Measurements from ENCODE around the gene WBP1L.
"Not testable (repeated sequence)": the region's sequence is repeated elsewhere in the genome, so short reads cannot be mapped to it uniquely, and the experiment has no call there.

The WBP1L gene

GRCh38 chr10:102721954-102722353 lies 21.8 kb upstream of the WBP1L start:
- DNase-seq (ENCODE audit: low read depth in 1 of 2, low spot score in 1 of 2): no peak

- no peak for DNase-seq (ENCODE audit: low read depth in 1 of 2, low spot score in 1 of 2)
Observed at GRCh38 chr10:102723989-102724388, 19.8 kb upstream of the WBP1L start.

GRCh38 chr10:102726274-102726673 lies 17.5 kb upstream of the WBP1L start:
- DNase-seq (ENCODE audit: low read depth in 1 of 2, low spot score in 1 of 2): no peak

GRCh38 chr10:102727037-102727818 lies 16.5 kb upstream of the WBP1L start:
- DNase-seq (ENCODE audit: low read depth in 1 of 2, low spot score in 1 of 2): no peak

GRCh38 chr10:102729029-102730026 lies 14.4 kb upstream of the WBP1L start:
- peak in 1 of 2 donors; percentile 22 for DNase-seq (ENCODE audit: low read depth in 1 of 2, low spot score in 1 of 2)

- DNase-seq (ENCODE audit: low read depth in 1 of 2, low spot score in 1 of 2): no peak
Observed at GRCh38 chr10:102731222-102731800, 12.4 kb upstream of the WBP1L start.

GRCh38 chr10:102732661-102733060 lies 11.1 kb upstream of the WBP1L start:
- no peak for DNase-seq (ENCODE audit: low read depth in 1 of 2, low spot score in 1 of 2)

GRCh38 chr10:102735065-102735562 lies 8.6 kb upstream of the WBP1L start:
- DNase-seq (ENCODE audit: low read depth in 1 of 2, low spot score in 1 of 2): no peak

GRCh38 chr10:102738692-102739121 lies 5.0 kb upstream of the WBP1L start:
- no peak for DNase-seq (ENCODE audit: low read depth in 1 of 2, low spot score in 1 of 2)

- DNase-seq (ENCODE audit: low read depth in 1 of 2, low spot score in 1 of 2): no peak
Observed at GRCh38 chr10:102740229-102740628, 3.5 kb upstream of the WBP1L start.

GRCh38 chr10:102741726-102742237 lies 2.0 kb upstream of the WBP1L start:
- no peak for DNase-seq (ENCODE audit: low read depth in 1 of 2, low spot score in 1 of 2)

GRCh38 chr10:102742313-102742712 lies 1.4 kb upstream of the WBP1L start:
- not testable (repeated sequence) for DNase-seq (ENCODE audit: low read depth in 1 of 2, low spot score in 1 of 2)

GRCh38 chr10:102743078-102743587 lies 615 bp upstream of the WBP1L start:
- DNase-seq (ENCODE audit: low read depth in 1 of 2, low spot score in 1 of 2): no peak

GRCh38 chr10:102744374-102745051 lies 765 bp downstream of the WBP1L start:
- no peak for DNase-seq (ENCODE audit: low read depth in 1 of 2, low spot score in 1 of 2)

GRCh38 chr10:102745157-102745556 lies 1.4 kb downstream of the WBP1L start:
- no peak for DNase-seq (ENCODE audit: low read depth in 1 of 2, low spot score in 1 of 2)

GRCh38 chr10:102752266-102752930 lies 8.7 kb downstream of the WBP1L start:
- no peak for DNase-seq (ENCODE audit: low read depth in 1 of 2, low spot score in 1 of 2)

GRCh38 chr10:102752934-102753664 lies 9.4 kb downstream of the WBP1L start:
- no peak for DNase-seq (ENCODE audit: low read depth in 1 of 2, low spot score in 1 of 2)

GRCh38 chr10:102753718-102754117 lies 10.0 kb downstream of the WBP1L start:
- no peak for DNase-seq (ENCODE audit: low read depth in 1 of 2, low spot score in 1 of 2)

GRCh38 chr10:102757323-102757722 lies 13.6 kb downstream of the WBP1L start:
- no peak for DNase-seq (ENCODE audit: low read depth in 1 of 2, low spot score in 1 of 2)
